HG03378 (cell line): ENCODE measurements around the gene TMEM150C.

Experiments used
- ATAC-seq: cut with Tn5 transposase; IDR thresholded peaks from one replicate; pipeline ENCODE4 v1.9.1; 2021; ENCODE audit warnings: mild to moderate bottlenecking, moderate library complexity; ENCODE audit not compliant: unreplicated experiment

TMEM150C gene

DNA sequence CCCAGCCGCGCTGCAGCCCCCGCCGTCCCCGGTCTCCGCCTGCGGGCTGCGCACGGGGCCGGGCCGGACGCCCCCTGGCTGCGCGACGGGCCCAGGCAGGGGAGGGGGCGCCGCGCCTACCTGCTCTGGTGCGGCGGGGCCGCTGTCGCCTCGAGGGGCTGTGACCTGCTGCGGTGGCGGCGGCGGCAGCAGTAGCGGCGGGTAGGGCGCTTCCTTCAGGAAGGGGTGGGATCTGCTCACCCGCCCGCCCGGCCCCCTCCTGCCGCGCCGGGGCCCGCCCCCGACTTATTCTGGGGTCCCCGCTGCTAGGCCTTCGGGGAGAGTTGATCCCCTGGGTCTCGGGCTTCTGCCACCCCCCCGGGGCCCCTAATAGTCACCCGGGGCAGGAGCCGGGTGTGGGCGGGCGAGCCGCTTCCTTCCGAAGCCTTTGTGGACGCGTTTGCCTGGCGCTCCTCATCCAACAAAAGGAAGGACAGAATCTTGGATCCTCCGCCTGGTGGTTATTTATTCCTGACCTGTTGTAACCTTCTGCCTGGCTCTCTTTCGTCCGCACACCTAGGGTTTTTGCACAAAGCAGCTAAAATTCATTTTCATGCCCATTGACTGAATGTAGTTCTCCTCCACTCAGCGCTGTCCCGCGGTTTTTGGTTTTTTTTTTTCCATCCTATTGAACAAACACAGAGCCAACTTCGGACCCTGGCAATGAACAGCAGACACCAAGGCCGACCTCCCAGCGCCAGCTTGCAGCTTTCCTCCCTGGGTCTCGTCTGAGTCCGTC is at the start of gene TMEM150C:
Gene TMEM150C, minus strand, starts transcription at position 203 of the 778 bp plus-strand sequence. CDS start 57,331 bp downstream, outside the sequence.
- ATAC-seq = no peak

DNA sequence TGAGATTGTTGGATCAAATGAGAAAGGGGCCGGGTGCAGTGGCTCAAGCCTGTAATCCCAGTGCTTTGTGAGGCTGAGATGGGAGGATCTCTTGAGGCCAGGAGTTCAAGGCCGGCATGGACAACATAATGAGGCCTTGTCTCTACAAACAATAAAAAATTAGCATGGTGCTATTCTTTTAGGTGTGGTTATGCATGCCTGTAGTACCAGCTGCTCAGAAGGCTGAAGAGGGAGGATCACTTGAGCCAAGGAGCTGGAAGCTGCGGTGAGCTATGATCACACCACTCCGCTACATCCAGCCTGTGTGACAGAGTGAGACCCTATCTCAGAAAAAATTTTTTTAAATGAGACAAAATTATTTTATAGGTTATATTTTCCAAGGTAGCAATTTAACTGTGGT is 49.7 kb upstream of the TMEM150C start:
- ATAC-seq = no peak

DNA sequence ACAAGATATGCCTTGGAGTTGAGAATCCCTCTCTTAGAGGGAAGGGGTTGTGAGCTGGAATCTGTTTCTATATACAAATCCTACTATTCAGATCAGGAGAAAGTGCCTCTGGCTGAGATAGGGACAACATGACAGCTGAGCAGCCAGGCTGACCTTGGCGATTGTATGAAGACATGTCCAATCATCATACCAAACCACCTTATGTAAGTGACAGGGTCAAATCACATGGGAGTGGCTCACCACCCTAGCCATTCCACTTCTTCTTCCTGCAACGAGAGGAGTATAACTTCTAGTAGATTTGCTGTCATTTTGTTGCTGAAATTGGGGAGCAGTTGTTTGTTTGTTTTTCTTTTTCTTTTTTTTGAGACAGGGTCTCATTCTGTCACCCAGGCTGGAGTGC is 48.3 kb upstream of the TMEM150C start:
- no peak for ATAC-seq

DNA sequence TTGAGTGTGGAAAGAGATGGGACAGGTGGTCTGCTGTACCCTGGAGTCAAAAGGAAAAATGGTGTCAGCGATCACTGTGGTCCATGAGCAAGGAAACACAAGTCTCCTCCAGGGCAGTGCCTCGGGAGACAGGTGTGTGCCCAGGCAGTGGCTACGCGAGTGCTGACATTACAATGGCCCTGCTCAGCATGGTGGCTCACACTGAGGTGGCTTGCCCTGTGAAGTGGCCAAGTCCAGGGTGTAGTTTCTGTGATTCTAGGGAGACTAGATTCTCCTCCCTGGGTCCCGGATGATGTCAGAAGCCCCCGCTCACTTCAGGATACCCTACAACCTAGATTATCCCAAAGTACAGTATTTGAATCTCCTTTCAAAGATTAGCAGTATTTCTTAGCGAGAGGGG is 44.8 kb upstream of the TMEM150C start:
- no peak for ATAC-seq

DNA sequence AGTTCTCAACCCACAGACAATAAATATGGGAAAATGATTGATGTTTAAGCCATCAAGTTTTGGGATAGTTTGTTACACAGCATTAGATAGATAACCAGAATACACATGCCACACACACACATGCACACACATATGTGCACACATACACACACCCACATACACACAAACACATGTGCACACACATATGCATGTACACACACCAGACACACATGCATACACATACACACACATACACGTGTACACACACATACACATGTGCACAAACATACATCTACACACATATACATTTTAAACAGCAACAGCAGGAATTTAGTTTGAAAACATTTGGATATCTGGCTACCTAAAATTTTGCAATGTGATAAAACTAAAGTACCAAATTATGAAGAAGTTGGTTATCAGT is 42.7 kb upstream of the TMEM150C start:
- ATAC-seq = no peak

DNA sequence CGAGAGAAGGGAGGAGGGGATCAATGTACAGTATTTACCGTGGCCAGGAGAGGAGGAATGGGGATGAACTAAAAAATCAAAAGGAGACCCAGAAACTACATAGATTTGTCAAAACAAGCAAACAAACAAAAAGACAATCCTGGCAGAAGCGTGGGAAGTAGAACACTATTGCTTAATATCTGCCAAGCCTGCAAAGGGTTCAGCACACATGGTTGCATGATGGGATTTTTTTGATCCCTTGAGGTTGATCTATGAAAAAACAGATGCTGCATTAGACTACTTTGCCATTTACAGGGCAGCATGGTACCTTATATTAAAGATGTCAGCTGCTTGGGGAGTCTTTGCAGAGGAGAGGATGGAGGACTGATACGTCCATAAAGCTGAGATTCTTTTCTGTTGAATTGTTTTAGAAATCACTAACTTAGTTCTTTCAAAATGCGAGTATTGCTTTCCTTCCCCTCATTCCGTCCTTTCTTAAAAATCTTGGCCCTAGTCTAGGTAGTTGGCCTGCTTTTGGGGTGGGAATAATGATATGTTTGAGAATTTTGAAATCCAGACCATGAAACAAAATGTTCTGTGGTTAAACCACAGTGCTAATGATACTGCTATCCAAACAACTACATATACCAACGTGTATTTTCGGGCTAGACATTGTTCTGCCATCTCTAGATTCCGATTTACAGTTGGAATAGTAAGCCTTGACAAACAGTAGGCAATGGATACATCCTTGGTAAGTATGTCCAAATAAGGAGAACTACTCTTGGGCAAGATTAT is 39.6 kb upstream of the TMEM150C start:
- ATAC-seq = no peak

DNA sequence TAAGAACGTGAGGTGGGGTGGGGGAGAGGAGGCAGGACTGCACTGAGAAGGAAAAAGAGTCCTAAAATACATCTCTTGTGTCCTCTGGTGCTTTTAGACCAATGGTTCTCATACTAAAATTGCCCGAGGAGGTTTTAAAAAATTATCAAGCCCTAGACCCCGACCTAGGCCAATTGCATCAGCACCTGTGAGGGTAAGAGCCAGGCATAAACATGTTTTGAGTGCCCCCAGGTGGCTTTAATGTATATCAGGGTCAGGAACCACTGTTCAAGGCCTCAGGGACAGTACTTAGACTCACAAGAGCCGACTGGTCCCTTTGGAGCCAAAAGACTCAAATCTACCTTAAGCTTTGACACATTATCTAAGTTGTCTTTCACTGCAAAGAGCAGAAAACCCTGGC is 37.5 kb upstream of the TMEM150C start:
- no peak for ATAC-seq

DNA sequence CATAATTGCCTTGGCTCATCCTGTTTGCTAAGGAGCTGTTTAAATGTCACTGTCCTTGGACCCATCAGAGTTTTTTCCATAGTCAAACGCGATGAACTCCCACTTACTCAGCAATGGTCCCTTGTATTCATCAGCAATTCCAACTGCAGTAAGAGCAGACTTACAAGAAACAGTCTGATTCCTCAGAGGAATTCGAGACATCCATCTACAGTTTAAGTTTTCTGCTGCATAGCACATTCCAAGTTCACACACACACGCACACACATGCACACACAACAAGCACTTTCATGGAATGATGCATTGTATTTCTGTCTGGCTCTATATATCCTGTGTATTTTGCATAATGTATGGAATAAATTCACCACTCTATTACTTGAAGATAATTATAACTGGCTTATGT is 32.7 kb upstream of the TMEM150C start:
- no peak for ATAC-seq

DNA sequence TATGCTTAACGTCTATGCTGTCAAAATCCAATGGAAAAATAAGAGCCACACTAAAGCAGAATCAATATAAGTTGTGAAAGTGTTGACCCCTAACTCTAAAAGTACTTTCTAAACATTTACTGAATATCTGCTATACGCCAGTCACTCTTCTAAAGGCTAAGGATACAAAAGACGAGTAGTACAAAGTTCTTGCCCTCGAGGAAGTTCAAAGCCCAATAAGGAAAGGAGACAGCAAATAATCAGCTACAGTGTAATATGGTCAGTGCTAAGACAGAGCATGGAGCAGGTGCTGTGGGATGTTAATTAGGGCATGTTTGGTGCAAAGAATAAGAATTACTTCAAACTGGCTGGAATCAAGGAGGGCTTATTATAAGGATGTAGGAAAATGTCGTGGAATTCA is 31.6 kb upstream of the TMEM150C start:
- ATAC-seq = no peak

DNA sequence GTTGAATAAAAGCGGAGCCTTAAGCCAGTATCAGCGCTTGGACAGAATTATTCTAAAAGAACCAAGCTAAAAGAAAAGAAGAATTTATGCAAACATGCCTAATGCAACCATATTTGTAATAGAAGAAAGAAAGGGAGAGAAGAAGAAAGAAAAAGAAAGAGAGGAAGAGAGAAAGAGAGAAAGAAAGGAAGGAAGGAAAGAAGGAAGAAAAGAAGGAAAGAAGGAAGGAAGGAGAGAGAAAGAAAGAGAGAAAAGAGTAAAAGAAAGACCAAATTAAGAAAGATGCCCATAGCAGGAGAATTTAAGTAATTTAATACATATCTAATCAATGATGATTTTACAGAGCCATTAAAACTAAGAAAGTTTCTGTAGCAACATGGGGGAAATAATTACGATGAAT is 30.9 kb upstream of the TMEM150C start:
- no peak for ATAC-seq

DNA sequence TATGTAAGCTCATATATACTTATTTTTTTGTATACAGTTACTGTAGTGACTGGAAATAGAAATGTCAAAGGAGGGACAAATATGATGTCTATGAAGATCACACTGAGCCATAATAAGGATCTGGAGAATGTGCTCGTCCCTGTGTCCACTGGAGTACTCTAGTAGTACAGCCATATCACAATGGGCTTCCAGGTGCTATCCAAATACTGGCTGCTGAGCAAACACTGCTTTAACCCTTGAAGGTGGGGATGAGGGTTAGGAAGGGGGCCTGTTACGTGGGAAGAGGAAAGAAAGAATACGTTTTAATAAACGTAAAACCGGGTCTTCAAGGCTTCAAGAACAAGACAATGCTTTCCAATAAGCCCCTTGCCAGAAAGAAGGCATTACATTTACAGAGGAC is 29.8 kb upstream of the TMEM150C start:
- ATAC-seq = no peak

DNA sequence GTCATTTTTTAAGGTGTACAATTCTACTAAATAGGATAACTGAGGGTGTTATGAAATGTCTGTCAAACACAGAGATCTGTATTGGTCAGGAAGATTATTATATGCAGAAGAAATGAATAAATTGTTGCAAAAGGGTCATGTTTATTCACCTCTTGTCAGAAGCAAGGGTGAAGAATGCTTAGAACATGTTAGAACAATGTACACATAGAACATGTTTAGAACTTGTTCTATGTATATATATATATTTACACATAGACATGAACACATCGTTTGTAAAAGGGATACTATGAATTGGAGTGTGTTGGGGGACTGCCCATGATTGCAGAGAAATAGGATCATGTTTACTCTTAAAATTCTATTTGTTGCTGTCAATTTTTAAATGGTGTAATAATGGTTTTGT is 28.0 kb upstream of the TMEM150C start:
- ATAC-seq = no peak

DNA sequence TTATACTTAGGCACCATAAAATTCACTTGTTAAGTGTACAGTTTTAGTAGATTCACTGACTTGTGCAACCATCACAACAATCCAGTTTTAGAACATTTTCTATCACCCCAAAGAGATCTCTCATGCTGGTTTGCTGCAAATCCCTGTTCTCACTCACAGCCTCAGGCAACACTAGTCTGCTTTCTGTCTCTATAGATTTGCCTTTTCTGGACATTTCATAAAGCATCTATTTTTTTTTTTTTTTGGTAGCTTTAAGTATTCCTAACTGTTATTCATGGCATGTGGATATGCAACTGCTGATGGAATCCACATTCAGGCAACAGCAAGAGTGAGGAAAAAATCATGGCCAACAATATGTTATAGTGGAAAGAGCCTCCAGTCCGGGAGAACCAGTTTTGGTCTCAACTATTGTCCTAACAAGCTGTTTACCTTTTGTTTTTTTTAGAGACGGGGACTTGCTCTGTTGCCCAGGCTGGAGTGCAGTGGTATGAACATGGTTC is 27.0 kb upstream of the TMEM150C start:
- ATAC-seq = no peak

DNA sequence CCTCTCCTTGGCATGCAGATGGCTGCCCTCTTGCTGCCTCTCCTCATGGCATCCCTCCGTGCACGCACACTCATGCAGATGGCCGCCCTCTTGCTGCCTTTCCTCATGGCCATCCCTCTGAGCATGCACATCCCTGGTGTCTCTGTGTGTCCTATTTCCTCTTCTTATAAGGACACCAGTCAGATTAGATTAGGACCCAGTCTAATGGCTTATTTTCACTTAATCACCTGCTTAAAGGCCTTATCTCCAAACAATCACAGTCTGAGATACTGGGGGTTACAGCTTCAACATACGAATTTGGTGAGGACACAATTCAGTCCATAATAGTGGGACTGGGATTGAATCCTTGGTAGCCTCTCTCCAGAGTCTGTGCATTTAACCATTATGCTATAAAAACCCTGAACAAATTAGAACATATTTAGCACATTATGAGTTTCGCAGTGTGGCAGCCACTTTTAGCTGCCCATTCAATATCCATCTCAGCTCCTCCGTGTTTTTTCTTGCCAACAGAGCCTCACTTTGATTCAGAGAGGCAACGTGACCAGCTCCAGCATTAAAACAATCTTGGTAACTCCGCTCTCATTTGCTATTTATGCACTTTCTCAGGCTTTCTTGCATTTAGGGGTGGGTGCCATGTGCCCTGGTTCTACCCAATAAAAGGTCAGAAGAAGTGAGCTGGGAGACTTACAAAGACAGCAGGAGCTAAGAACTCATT is 26.2 kb upstream of the TMEM150C start:
- no peak for ATAC-seq

DNA sequence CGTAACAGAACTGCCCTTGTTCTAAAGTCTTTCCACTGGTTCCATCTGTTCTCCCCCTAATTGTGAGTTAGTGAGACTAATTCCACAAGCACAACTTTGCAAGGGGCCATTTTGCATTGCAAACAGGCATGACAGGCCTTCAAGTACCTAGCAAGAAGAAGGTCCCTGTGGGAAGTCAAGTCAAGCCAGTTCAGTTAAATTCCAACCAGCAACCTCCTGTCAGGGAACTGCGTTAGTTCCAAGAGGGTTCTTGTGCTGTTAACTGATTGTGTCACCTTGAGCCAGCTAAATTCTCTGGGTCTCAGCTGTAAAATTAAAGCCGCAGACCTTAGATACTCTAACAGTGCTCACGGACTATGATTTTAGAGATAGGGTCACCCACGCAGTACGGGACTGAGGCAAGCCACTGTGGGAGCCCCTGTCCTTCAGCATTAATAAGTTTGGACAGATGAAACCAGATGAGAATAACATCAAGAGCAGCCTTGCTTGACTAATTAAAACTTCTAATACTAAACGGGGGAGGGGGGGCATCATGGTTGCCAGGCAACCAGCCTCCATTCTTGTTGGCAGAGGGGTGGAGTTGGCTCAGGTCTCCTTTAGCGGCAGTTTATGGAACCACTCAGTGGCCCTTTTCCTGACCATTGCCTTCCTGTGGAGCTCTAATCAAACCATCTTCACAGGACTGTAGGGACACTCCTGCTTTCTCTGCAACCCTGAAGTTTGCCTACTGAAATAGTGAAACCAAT is 24.1 kb upstream of the TMEM150C start:
- ATAC-seq = no peak

DNA sequence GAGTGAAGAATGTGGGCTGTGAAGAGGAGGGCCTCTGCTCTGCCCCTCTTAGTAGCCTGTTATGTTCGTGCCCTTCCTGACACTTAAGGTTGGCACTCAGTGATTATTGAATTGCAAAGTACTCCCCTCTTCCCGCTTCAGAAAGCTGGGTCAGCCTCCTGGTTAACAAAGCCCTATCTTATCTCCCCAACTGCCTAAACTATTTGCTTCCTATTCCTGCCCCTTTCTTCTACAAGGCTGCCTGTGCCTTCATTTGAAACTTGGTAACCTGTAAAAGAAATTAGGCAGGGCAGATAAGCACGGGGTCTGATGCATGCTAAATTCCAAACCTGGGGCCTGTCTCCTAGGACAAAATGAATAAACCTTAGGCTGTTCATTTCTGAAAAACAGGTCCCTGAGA is 23.1 kb upstream of the TMEM150C start:
- ATAC-seq = no peak

DNA sequence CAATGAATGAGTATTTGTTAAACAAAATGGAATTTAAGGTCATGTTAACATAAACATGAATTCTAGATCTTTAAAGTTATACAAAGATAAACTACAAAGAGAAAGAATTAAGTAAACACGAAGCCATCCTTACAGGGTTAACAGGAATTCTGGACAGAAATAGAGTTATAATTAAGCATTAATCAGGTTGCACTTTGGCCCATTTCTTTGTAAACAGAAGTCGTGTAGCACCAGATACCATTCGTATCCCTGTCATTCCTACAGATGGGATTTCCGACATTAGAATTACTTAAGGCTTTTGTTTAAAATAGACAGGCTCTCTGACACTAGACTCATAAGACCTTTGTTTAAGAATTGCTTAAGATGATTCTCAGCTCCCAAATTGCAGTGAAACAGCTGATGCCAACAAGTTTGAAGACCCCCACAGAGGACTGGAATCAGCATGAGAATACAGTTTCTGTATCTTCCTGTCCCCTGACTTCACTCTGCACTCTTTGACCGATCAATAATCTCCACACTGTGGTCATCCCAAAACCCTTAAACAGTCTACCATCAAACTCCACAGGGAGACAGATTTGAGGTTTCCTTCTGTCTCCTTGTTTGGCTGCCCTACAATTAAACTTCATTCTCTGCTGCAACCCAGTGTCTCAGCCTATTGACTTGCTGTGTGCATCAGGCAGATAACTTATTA is 22.3 kb upstream of the TMEM150C start:
- ATAC-seq = no peak

DNA sequence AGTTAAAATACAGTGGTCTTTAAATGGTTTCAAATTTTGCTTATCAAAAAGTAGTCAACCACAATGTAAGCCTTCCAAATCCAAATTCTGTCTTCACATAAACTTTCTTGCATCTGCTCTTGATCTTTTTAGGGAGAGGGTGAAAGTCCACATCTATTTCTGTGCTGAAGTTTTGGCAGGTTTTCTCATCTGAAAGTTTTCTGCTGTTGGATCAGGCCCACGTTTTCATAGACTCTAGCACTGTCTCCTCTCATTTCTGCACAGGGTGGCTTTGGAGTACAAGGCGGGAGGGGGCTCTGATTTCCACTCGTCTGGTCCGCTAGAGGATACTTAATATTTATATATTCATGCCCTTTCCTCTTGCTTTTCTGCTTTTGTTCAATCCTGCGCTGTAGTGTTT is 18.1 kb upstream of the TMEM150C start:
- ATAC-seq = no peak

DNA sequence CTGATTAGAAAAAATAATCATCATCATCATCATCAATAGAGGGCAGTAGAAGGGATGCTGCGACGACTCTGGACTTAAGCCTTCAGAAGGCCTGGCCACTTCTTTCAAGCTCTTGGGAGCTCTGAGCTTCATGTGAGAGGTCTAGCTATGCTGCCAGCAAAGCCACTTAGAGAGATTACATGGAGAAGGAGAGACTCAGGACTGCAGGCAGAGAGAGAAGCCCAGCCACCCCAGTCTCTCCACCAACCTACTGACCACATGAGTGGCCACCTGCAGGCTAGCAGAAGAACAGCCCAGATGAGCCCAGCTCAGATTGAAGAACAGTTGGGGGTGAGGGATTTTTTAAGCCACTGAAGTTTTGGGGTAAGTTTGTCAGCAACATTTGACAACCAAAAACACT is 17.1 kb upstream of the TMEM150C start:
- ATAC-seq = no peak

DNA sequence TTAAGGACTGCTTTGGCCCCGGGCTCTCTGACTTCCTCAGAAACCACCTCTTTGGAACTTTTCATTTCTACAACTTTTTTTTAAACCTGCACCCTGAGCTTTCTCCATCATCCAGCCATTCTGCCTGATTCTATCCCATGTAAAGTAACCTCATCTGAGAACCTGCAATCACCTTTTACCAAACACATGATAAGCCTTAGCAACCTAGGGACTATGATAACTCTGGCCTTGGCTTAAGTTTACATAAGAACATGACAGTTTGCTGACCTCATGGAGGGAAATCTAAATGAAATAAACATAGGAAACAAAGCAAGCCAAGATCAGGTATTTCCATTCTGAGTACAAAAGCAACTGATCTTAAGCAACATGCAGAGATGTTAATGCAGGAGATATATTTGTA is 15.7 kb upstream of the TMEM150C start:
- no peak for ATAC-seq
